GM19238 (cell line): Measurements from ENCODE around the gene HP.
A peak's percentile ranks its signal among the peaks of the same experiment; 100 is the strongest.
"Not testable (repeated sequence)": the region's sequence is repeated elsewhere in the genome, so short reads cannot be mapped to it uniquely, and the experiment has no call there.

ENCODE experiments used
- DNase-seq: peaks from one replicate; pipeline ENCODE4 v3.0.0; 2011; ENCODE audit warnings: low spot score; ENCODE audit not compliant: insufficient read length

HP gene

GRCh38 chr16:72043058-72043457 lies 11.2 kb upstream of the HP start:
- no peak for DNase-seq

GRCh38 chr16:72043539-72043938 lies 10.8 kb upstream of the HP start:
- no peak for DNase-seq

- no peak for DNase-seq
Observed at GRCh38 chr16:72044296-72044695, 10.0 kb upstream of the HP start.

GRCh38 chr16:72044825-72045359 lies 9.4 kb upstream of the HP start:
- no peak for DNase-seq

GRCh38 chr16:72049110-72049509 lies 5.2 kb upstream of the HP start:
- DNase-seq, result no peak

- DNase-seq, result no peak
Observed at GRCh38 chr16:72050769-72051464, 3.4 kb upstream of the HP start.

- DNase-seq, result no peak
Observed at GRCh38 chr16:72051818-72052217, 2.5 kb upstream of the HP start.

GRCh38 chr16:72055911-72056310 lies 1.6 kb downstream of the HP start:
- no peak for DNase-seq

- DNase-seq, result not testable (repeated sequence)
Observed at GRCh38 chr16:72057313-72057712, 3.0 kb downstream of the HP start.

- DNase-seq, result not testable (repeated sequence)
Observed at GRCh38 chr16:72059060-72059459, 4.8 kb downstream of the HP start.

GRCh38 chr16:72060405-72060804 lies 6.1 kb downstream of the HP start:
- no peak for DNase-seq

GRCh38 chr16:72061564-72061963 lies 7.3 kb downstream of the HP start:
- DNase-seq, result no peak

GRCh38 chr16:72064361-72064894 lies 10.1 kb downstream of the HP start:
- DNase-seq, result no peak

- DNase-seq, result peak; percentile 67
Observed at GRCh38 chr16:72066747-72067146, 12.4 kb downstream of the HP start.

GRCh38 chr16:72068930-72069329 lies 14.6 kb downstream of the HP start:
- DNase-seq, result no peak

GRCh38 chr16:72072514-72073342 lies 18.4 kb downstream of the HP start:
- no peak for DNase-seq

GRCh38 chr16:72073560-72074230 lies 19.4 kb downstream of the HP start:
- DNase-seq, result no peak

- not testable (repeated sequence) for DNase-seq
Observed at GRCh38 chr16:72075067-72075466, 20.8 kb downstream of the HP start.

GRCh38 chr16:72076991-72077706 lies 22.8 kb downstream of the HP start:
- not testable (repeated sequence) for DNase-seq

GRCh38 chr16:72083778-72084404 lies 29.6 kb downstream of the HP start:
- DNase-seq, result no peak

GRCh38 chr16:72084445-72084844 lies 30.1 kb downstream of the HP start:
- DNase-seq, result no peak
